ENCODE data around the gene ATP1A1.
A peak's percentile ranks its signal among the peaks of the same experiment; 100 is the strongest.

DNA sequence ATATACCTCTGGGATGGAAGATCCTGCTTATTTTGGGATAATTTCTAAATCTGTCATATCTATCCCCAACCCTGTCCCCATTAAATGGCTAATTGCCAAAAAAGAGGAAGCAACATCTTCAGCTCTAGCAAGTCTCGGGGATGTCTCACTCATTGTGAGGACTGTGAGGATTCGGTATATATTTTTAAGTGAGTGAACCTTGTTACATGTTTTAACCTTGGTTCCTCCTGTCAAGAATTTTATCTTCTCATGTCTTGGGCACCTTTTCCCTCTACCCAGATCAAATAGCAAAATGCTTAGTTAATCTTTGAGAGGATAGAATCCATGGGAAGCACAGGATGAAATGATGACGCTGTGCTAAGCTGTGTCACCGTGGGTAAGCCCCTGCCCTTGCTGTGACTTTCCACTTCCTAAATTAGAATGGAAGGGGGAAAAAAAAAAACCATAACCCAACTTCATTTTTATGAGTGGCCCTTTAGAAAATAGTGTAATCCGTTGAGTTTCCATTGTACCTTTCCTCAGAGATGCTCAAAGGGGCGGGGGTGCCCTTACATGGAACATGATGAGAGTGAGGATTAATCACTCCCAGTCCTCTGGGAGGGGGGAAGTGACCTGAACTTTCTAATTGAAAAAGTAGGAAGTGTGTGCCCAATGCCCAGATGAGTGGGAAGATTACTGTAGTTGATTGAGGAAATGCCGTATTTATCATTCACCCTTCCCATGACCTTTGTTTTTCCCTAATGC lies 7.6 kb downstream of the ATP1A1 start:
- no peak for TF ChIP-seq POLR2A (IDR thresholded peaks at IDR 0.05)
- no peak for TF ChIP-seq CTCF (IDR thresholded peaks at IDR 0.05)
- no peak for TF ChIP-seq EP300 (IDR thresholded peaks at IDR 0.05)
- peak; percentile 16 for TF ChIP-seq POLR2AphosphoS5 (IDR thresholded peaks at IDR 0.05)

Data from gastroesophageal sphincter (tissue), 3 donors.